Tibial nerve (tissue), 4 donors: ENCODE measurements around the gene PINK1. TPM values are rescaled to one million over a fixed set of nuclear protein-coding genes. Genes with fewer than 3 reads are reported as not detected.

Source experiments
- DNase-seq, 2 donors: peaks; one replicate each; pipeline ENCODE4 v3.0.0-alpha.2; 2019; ENCODE audit warnings: low spot score in 2 of 2
- H3K27ac ChIP-seq, 4 donors: fragments of 200-600 bp; sonication (generic) in 3 of 4; one replicate each; pipeline ENCODE4 v1.5.1; 2017 to 2019; ENCODE audit warnings: mild to moderate bottlenecking in 1 of 4
- H3K27me3 ChIP-seq, 2 donors: fragments of 200-600 bp; sonication (generic) in 1 of 2; one replicate each; pipeline versions ENCODE4 v1.5.1 to v1.6.0; 2017 to 2019
- H3K36me3 ChIP-seq, 3 donors: fragments of 200-600 bp; sonication (generic); one replicate each; pipeline ENCODE4 v1.5.1; 2018 to 2019
- H3K4me1 ChIP-seq, 4 donors: fragments of 200-600 bp; sonication (generic) in 3 of 4; one replicate each; pipeline ENCODE4 v1.5.1; 2017 to 2019
- H3K4me3 ChIP-seq, 4 donors: fragments of 200-600 bp; sonication (generic) in 3 of 4; one replicate each; pipeline ENCODE4 v1.5.1; 2017 to 2019; ENCODE audit warnings: mild to moderate bottlenecking in 1 of 4, moderate library complexity in 1 of 4
- H3K9me3 ChIP-seq, 4 donors: fragments of 200-600 bp; sonication (generic) in 3 of 4; one replicate each; pipeline ENCODE4 v1.5.1; 2017 to 2019
- CTCF ChIP-seq, 5 experiments: fragments of 200-600 bp in 3 of 5; fragments of 450-650 bp in 2 of 5; sonication (generic) in 3 of 5; IDR thresholded peaks; one replicate each; pipeline ENCODE4 v1.5.1; 2016 to 2019; ENCODE audit warnings: antibody characterized with exemption in 5 of 5, mild to moderate bottlenecking in 3 of 5, moderate library complexity in 2 of 5
- EP300 ChIP-seq, 2 donors: sonication (generic); formaldehyde crosslinking; IDR thresholded peaks; one replicate each; pipeline ENCODE4 v1.6.1; 2017; ENCODE audit warnings: antibody characterized with exemption in 2 of 2, mild to moderate bottlenecking in 1 of 2
- POLR2A ChIP-seq, 2 donors: fragments of 450-650 bp; IDR thresholded peaks; one replicate each; pipeline ENCODE4 v1.6.1; 2017; ENCODE audit warnings: antibody characterized with exemption in 2 of 2, mild to moderate bottlenecking in 2 of 2, moderate library complexity in 2 of 2
- WGBS, 2 donors: methylation state at CpG; one replicate each; pipeline ENCODE4 v1.1.5; 2018; 5-methylcytosine and 5-hydroxymethylcytosine counted together
- total RNA-seq, 4 donors: library from RNA; depleted of rRNA; stranded (reverse); fragments of >200 nt; gene quantifications; one replicate each; pipeline ENCODE4 v1.1.0, GENCODE V29; 2016

Gene PINK1
- total RNA-seq, 4 donors from 2014 or later, result 93.9 to 134 (median 124) TPM

- no peaks in the 10 kb centered on the region for H3K9me3 ChIP-seq
- H3K27me3 ChIP-seq, result no peaks in the 10 kb centered on the region
- no peak overlapping the region for H3K4me3 ChIP-seq
- WGBS, 2 donors, result 75 to 85% methylated on average over 10 to 12 of the region's 12 CpGs
- no peak overlapping the region for H3K27ac ChIP-seq
- no peaks in the 10 kb centered on the region for H3K36me3 ChIP-seq
- H3K4me1 ChIP-seq, result peaks cover 0 to 28% (median 11%) of the 10 kb centered on the region in 4 donors
- TF ChIP-seq EP300 (IDR thresholded peaks at IDR 0.05) (no peak), POLR2A (IDR thresholded peaks at IDR 0.05) (no peak)
- DNase-seq, result no peak
These were observed 30.9 kb downstream of the PINK1 start for GRCh38 chr1:20663969-20664715.

- Histone ChIP-seq H3K27ac (no peak overlapping the region), H3K9me3 (no peaks in the 10 kb centered on the region), H3K27me3 (no peaks in the 10 kb centered on the region), H3K36me3 (no peaks in the 10 kb centered on the region), H3K4me3 (no peak overlapping the region), H3K4me1 (peaks cover 0 to 12% (median 0%) of the 10 kb centered on the region in 4 donors)
- TF ChIP-seq CTCF (IDR thresholded peaks at IDR 0.05) (no peak), POLR2A (IDR thresholded peaks at IDR 0.05) (no peak), EP300 (IDR thresholded peaks at IDR 0.05) (no peak)
- WGBS, 2 donors, result 83% methylated on average over 12 of the region's 12 CpGs
- DNase-seq, result no peak
These were observed 32.5 kb downstream of the PINK1 start for GRCh38 chr1:20665726-20666125.

- no peaks in the 10 kb centered on the region for H3K9me3 ChIP-seq
- no peak overlapping the region for H3K27ac ChIP-seq
- TF ChIP-seq POLR2A (IDR thresholded peaks at IDR 0.05) (no peak), EP300 (IDR thresholded peaks at IDR 0.05) (no peak), CTCF (IDR thresholded peaks at IDR 0.05) (no peak)
- no peak for DNase-seq
- no peak overlapping the region for H3K4me3 ChIP-seq
- H3K27me3 ChIP-seq, result no peaks in the 10 kb centered on the region
- peaks cover 0 to 11% (median 0%) of the 10 kb centered on the region in 4 donors for H3K4me1 ChIP-seq
- no peaks in the 10 kb centered on the region for H3K36me3 ChIP-seq
- WGBS, 2 donors, result 87 to 90% methylated on average over 11 to 14 of the region's 16 CpGs
These were observed 32.9 kb downstream of the PINK1 start for GRCh38 chr1:20666146-20666545.

- Histone ChIP-seq H3K36me3 (no peaks in the 10 kb centered on the region), H3K4me3 (no peak overlapping the region), H3K4me1 (peaks cover 0 to 11% (median 0%) of the 10 kb centered on the region in 4 donors), H3K9me3 (no peaks in the 10 kb centered on the region), H3K27me3 (no peaks in the 10 kb centered on the region), H3K27ac (no peak overlapping the region)
- no peak for DNase-seq
- 85 to 100% methylated on average over 1 of the region's 1 CpG for WGBS, 2 donors
- TF ChIP-seq CTCF (IDR thresholded peaks at IDR 0.05) (no peak), EP300 (IDR thresholded peaks at IDR 0.05) (no peak), POLR2A (IDR thresholded peaks at IDR 0.05) (no peak)
These were observed 33.5 kb downstream of the PINK1 start for GRCh38 chr1:20666804-20667203.

- no peak overlapping the region for H3K4me3 ChIP-seq
- no peaks in the 10 kb centered on the region for H3K36me3 ChIP-seq
- no peaks in the 10 kb centered on the region for H3K9me3 ChIP-seq
- no peak for TF ChIP-seq CTCF (IDR thresholded peaks at IDR 0.05)
- TF ChIP-seq POLR2A (IDR thresholded peaks at IDR 0.05), result no peak
- TF ChIP-seq EP300 (IDR thresholded peaks at IDR 0.05), result no peak
- H3K4me1 ChIP-seq, result no peaks in the 10 kb centered on the region
- no peaks in the 10 kb centered on the region for H3K27me3 ChIP-seq
- H3K27ac ChIP-seq, result no peak overlapping the region
- 96 to 97% methylated on average over 1 of the region's 1 CpG for WGBS, 2 donors
- DNase-seq, result no peak
These were observed 35.3 kb downstream of the PINK1 start for GRCh38 chr1:20668581-20668980.
